Tibial nerve (tissue), 4 donors: Measurements from ENCODE around the gene AGFG2. TPM values are rescaled to one million over a fixed set of nuclear protein-coding genes. Genes with fewer than 3 reads are reported as not detected.

ENCODE experiments used
- DNase-seq, 2 donors: peaks; one replicate each; pipeline ENCODE4 v3.0.0-alpha.2; 2019; ENCODE audit warnings: low spot score in 2 of 2
- H3K27ac ChIP-seq, 4 donors: fragments of 200-600 bp; sonication (generic) in 3 of 4; one replicate each; pipeline ENCODE4 v1.5.1; 2017 to 2019; ENCODE audit warnings: mild to moderate bottlenecking in 1 of 4
- H3K27me3 ChIP-seq, 2 donors: fragments of 200-600 bp; sonication (generic) in 1 of 2; one replicate each; pipeline versions ENCODE4 v1.5.1 to v1.6.0; 2017 to 2019
- H3K36me3 ChIP-seq, 3 donors: fragments of 200-600 bp; sonication (generic); one replicate each; pipeline ENCODE4 v1.5.1; 2018 to 2019
- H3K4me1 ChIP-seq, 4 donors: fragments of 200-600 bp; sonication (generic) in 3 of 4; one replicate each; pipeline ENCODE4 v1.5.1; 2017 to 2019
- H3K4me3 ChIP-seq, 4 donors: fragments of 200-600 bp; sonication (generic) in 3 of 4; one replicate each; pipeline ENCODE4 v1.5.1; 2017 to 2019; ENCODE audit warnings: mild to moderate bottlenecking in 1 of 4, moderate library complexity in 1 of 4
- H3K9me3 ChIP-seq, 4 donors: fragments of 200-600 bp; sonication (generic) in 3 of 4; one replicate each; pipeline ENCODE4 v1.5.1; 2017 to 2019
- EP300 ChIP-seq, 2 donors: sonication (generic); formaldehyde crosslinking; IDR thresholded peaks; one replicate each; pipeline ENCODE4 v1.6.1; 2017; ENCODE audit warnings: antibody characterized with exemption in 2 of 2, mild to moderate bottlenecking in 1 of 2
- POLR2A ChIP-seq, 2 donors: fragments of 450-650 bp; IDR thresholded peaks; one replicate each; pipeline ENCODE4 v1.6.1; 2017; ENCODE audit warnings: antibody characterized with exemption in 2 of 2, mild to moderate bottlenecking in 2 of 2, moderate library complexity in 2 of 2
- WGBS, 2 donors: methylation state at CpG; one replicate each; pipeline ENCODE4 v1.1.5; 2018; 5-methylcytosine and 5-hydroxymethylcytosine counted together
- total RNA-seq, 4 donors: library from RNA; depleted of rRNA; stranded (reverse); fragments of >200 nt; gene quantifications; one replicate each; pipeline ENCODE4 v1.1.0, GENCODE V29; 2016
- TF ChIP-seq, protein P1 (sequence below), 5 experiments: fragments of 200-600 bp in 3 of 5; fragments of 450-650 bp in 2 of 5; sonication (generic) in 3 of 5; IDR thresholded peaks; one replicate each; pipeline ENCODE4 v1.5.1; 2016 to 2019; ENCODE audit warnings: antibody characterized with exemption in 5 of 5, mild to moderate bottlenecking in 3 of 5, moderate library complexity in 2 of 5

AGFG2 gene
- total RNA-seq, 4 donors from 2014 or later: 17.1 to 54.6 (median 35.0) TPM

DNA sequence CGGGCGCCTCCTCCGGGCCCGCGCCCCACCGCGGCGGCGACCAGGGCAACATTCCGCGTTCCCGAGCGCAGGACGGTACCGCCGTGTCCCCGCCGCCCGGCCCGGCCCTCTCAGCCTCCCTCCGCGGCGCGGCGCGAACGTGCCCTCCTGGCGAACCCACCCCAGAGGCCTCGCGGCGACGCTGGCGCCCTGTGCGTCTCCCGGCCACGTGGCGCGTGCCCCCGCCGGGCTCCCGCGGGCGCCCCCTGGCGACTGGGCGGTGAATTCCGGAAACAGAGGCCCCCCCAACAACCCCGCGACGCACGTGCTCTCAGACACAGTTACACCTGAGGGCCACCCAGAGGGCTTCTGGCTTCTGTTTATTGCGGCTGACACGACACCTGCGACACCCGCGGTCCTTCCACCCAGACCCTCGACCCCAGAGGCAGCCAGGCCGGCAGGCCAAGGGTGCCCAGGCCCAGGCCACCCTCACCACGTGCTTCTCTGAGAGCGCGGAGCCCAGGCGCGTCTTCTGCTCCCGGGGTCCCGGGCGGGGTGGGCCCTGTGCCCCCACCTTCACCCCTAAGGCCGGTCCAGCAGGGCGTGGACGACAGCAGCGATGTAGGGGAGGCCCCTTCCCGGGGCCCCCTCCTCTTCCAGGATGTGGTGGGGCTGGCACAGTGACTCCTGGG is 34.8 kb downstream of the AGFG2 start, which contains the start of gene SAP25:
Gene SAP25 (minus strand): TSS at position 210 of the 671 bp plus-strand sequence. CDS start 158 bp downstream, at position 52.
- Histone ChIP-seq H3K4me1 (peaks cover 0 to 33% (median 14%) of the 10 kb centered on the region in 4 donors), H3K9me3 (no peaks in the 10 kb centered on the region), H3K4me3 (no peak within 1 kb of the TSS), H3K36me3 (peaks cover 0 to 70% (median 40%) of the 10 kb centered on the region in 3 donors), H3K27ac (no peak within 1 kb of the TSS), H3K27me3 (peaks cover 0 to 4% of the 10 kb centered on the region in 2 donors)
- WGBS, 2 donors: 91% methylated on average over 69 to 70 of the region's 70 CpGs
- no peak for DNase-seq
- TF ChIP-seq EP300 (IDR thresholded peaks at IDR 0.05): no peak
- no peak for TF ChIP-seq POLR2A (IDR thresholded peaks at IDR 0.05)
- TF ChIP-seq, protein P1, sequence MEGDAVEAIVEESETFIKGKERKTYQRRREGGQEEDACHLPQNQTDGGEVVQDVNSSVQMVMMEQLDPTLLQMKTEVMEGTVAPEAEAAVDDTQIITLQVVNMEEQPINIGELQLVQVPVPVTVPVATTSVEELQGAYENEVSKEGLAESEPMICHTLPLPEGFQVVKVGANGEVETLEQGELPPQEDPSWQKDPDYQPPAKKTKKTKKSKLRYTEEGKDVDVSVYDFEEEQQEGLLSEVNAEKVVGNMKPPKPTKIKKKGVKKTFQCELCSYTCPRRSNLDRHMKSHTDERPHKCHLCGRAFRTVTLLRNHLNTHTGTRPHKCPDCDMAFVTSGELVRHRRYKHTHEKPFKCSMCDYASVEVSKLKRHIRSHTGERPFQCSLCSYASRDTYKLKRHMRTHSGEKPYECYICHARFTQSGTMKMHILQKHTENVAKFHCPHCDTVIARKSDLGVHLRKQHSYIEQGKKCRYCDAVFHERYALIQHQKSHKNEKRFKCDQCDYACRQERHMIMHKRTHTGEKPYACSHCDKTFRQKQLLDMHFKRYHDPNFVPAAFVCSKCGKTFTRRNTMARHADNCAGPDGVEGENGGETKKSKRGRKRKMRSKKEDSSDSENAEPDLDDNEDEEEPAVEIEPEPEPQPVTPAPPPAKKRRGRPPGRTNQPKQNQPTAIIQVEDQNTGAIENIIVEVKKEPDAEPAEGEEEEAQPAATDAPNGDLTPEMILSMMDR (IDR thresholded peaks at IDR 0.05): no peak

DNA sequence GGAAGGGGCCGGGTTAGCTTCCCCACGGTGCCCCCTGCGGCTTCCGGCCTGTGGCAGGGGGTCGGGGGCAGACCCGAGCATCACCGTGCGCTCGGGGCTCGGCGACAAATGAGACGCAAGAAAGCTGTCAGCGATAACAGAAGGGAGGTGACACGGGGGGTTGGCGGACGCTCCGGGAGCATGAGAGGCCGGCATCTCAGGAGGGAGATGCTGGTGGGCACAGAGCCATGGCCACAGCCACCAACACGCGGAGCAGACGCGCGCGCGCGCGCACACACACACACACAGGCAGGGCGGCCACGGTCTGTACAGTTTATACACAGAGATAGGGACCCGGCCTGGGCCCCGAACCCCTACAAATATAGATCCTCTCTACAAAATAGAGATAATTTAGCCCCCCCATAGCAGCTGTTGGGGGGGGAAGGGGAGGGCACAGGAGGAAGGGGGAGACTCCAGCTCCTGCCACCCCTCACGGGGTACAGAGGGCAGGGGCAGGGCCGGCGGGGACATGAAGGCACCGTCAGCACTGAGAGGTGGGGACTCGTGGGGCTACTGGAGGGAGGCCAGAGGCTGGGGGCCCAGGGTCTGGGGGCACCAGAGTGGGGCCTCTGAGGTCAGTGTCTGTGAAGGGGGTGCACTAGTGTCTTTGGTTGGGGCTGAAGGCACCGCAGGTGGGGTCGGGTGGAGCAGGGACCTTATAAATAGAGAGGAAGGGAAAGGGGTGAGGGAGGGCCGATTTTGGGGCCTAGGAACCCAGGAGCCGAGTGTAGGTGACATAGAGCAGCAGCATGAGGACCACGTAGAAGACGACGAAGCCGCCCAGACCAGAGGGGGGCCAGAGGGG is 35.6 kb downstream of the AGFG2 start:
- H3K9me3 ChIP-seq: no peaks in the 10 kb centered on the region
- H3K4me3 ChIP-seq: no peak overlapping the region
- DNase-seq: no peak
- peaks cover 0 to 4% of the 10 kb centered on the region in 2 donors for H3K27me3 ChIP-seq
- peaks cover 0 to 77% (median 43%) of the 10 kb centered on the region in 3 donors for H3K36me3 ChIP-seq
- WGBS, 2 donors: 90 to 95% methylated on average over 44 of the region's 44 CpGs
- H3K4me1 ChIP-seq: peaks cover 0 to 25% (median 12%) of the 10 kb centered on the region in 4 donors
- TF ChIP-seq, protein P1 (IDR thresholded peaks at IDR 0.05): no peak
- no peak for TF ChIP-seq EP300 (IDR thresholded peaks at IDR 0.05)
- no peak overlapping the region for H3K27ac ChIP-seq

DNA sequence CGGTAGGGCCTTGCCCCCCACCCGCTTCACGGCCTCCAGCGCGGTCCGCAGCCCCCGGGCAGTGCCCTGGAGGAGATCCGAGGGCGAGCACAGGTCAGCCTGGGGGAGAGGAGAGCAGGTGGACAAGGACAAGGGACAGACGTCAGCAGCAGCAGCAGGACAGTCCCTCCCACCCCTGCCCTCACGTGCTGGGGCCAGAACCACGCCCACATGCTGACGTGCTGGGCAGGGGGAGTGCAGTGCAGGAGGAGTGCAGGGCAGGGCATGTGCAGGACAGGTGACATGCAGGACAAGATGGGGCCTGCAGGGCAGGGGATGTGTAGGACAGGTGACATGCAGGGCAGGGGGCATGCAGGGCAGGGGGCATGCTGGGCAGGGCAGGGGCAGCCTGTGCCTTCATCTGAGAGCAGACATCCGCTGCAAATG is 36.2 kb downstream of the AGFG2 start:
- Histone ChIP-seq H3K4me3 (no peak overlapping the region), H3K27me3 (peaks cover 0 to 4% of the 10 kb centered on the region in 2 donors), H3K9me3 (no peaks in the 10 kb centered on the region), H3K27ac (no peak overlapping the region), H3K4me1 (peaks cover 0 to 19% (median 5%) of the 10 kb centered on the region in 4 donors), H3K36me3 (peaks cover 0 to 84% (median 48%) of the 10 kb centered on the region in 3 donors)
- WGBS, 2 donors: 76 to 82% methylated on average over 14 of the region's 14 CpGs
- no peak for DNase-seq
- TF ChIP-seq, protein P1 (IDR thresholded peaks at IDR 0.05): no peak
- TF ChIP-seq POLR2A (IDR thresholded peaks at IDR 0.05) (no peak), EP300 (IDR thresholded peaks at IDR 0.05) (no peak)

DNA sequence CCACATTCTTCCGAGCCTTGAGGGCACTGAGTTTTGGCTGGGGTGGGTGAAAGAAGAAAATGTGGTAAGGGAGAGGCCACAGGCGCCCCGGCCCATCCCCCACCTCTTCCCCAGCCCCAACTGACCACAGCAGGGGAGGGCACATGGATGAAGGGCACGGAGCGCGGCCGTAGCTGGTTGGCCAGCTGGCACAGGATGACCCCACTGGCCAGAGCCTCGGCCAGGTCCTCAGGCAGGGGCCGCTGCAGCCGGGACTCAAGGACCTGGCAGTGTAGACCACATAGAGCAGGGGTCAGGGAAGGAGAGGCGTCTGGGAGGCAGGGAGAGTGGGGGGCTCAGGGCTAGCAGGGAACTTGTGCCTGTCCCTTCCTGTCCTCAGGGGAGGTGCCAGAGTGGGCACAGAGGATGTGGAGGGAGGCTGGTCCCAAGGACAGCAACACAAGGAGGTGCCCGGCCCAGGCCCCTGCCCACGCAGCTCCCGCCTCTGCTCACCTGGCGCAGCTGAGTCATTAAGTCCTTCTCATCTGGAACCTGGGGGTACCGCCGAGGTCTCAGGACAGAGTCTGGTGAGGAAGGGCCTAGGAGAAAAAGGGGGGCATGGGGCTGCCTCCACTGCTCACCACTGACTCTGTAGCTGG is 36.9 kb downstream of the AGFG2 start:
- Histone ChIP-seq H3K27ac (no peak overlapping the region), H3K36me3 (peaks cover 1 to 90% (median 49%) of the 10 kb centered on the region in 3 donors), H3K4me3 (no peak overlapping the region), H3K9me3 (no peaks in the 10 kb centered on the region), H3K4me1 (peaks cover 0 to 15% (median 2%) of the 10 kb centered on the region in 4 donors), H3K27me3 (peaks cover 0 to 3% of the 10 kb centered on the region in 2 donors)
- WGBS, 2 donors: 79 to 81% methylated on average over 17 of the region's 17 CpGs
- TF ChIP-seq EP300 (IDR thresholded peaks at IDR 0.05): no peak
- no peak for TF ChIP-seq POLR2A (IDR thresholded peaks at IDR 0.05)
- no peak for DNase-seq

DNA sequence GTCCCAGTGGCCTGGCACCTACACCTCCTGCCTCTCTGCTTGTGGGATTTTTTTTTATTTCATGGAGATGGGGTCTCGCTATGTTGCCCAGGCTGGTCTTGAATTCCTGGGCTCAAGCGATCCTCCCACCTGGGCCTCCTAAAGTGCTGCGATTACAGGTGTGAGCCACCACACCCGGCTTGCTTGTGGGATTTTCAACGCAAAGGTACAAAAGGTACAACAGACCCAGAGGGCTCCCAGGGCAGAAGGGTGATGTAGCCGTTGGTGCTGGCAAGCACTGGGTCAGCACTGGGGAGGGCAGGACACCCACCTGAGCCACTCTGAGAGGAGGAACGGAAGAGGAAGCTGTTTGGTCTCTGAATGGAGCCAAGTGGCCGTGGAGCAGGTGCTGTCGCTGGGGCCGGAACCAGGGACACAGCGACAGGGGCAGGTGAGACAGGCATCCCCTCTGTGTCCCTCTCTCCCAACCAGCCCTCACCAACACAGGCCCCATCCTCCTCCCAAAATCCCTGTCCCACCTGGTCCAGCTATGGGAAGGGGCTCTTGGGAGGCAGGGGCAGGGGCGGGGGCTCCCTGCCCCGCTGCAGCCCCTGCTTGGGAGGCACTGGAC is 37.5 kb downstream of the AGFG2 start:
- Histone ChIP-seq H3K36me3 (peaks cover 3 to 96% (median 56%) of the 10 kb centered on the region in 3 donors), H3K27ac (no peak overlapping the region), H3K27me3 (no peaks in the 10 kb centered on the region), H3K4me1 (peaks cover 0 to 13% (median 0%) of the 10 kb centered on the region in 4 donors), H3K4me3 (no peak overlapping the region), H3K9me3 (no peaks in the 10 kb centered on the region)
- 86 to 90% methylated on average over 12 to 13 of the region's 13 CpGs for WGBS, 2 donors
- no peak for DNase-seq
- no peak for TF ChIP-seq EP300 (IDR thresholded peaks at IDR 0.05)
- no peak for TF ChIP-seq POLR2A (IDR thresholded peaks at IDR 0.05)
- TF ChIP-seq, protein P1 (IDR thresholded peaks at IDR 0.05): no peak
